Stimulated activated effector memory CD8-positive, alpha-beta T cell treated with anti-CD3 and anti-CD28 coated beads, Interleukin-12 subunit alpha, Interleukin-12 subunit beta, amount 100 ng/mL, for 72 hours (primary cell): ENCODE measurements around the gene RNF126.
"Not testable (repeated sequence)": the region's sequence is repeated elsewhere in the genome, so short reads cannot be mapped to it uniquely, and the experiment has no call there.

Experiments used
- ATAC-seq: fragments of 150-1000 bp; cut with Tn5 transposase; 2 replicates; pipeline ENCODE4 v1.10.0; 2021
- DNase-seq, 2 donors: peaks; one replicate each; pipeline ENCODE4 v3.0.0; 2021 to 2022; ENCODE audit warnings: low spot score in 2 of 2
- H3K27ac Mint-ChIP-seq: one replicate; pipeline ENCODE4 v1.8.0; 2022; ENCODE audit warnings: mild to moderate bottlenecking, mixed read lengths
- H3K36me3 Mint-ChIP-seq: one replicate; pipeline ENCODE4 v1.8.0; 2022; ENCODE audit warnings: mild to moderate bottlenecking, mixed read lengths
- H3K4me1 Mint-ChIP-seq: one replicate; pipeline ENCODE4 v1.8.0; 2022; ENCODE audit warnings: mixed read lengths
- H3K4me3 Mint-ChIP-seq: one replicate; pipeline ENCODE4 v1.8.0; 2022; ENCODE audit warnings: mild to moderate bottlenecking, mixed read lengths
- H3K9me3 Mint-ChIP-seq: one replicate; pipeline ENCODE4 v1.8.0; 2022; ENCODE audit warnings: mixed read lengths

The RNF126 gene

DNA sequence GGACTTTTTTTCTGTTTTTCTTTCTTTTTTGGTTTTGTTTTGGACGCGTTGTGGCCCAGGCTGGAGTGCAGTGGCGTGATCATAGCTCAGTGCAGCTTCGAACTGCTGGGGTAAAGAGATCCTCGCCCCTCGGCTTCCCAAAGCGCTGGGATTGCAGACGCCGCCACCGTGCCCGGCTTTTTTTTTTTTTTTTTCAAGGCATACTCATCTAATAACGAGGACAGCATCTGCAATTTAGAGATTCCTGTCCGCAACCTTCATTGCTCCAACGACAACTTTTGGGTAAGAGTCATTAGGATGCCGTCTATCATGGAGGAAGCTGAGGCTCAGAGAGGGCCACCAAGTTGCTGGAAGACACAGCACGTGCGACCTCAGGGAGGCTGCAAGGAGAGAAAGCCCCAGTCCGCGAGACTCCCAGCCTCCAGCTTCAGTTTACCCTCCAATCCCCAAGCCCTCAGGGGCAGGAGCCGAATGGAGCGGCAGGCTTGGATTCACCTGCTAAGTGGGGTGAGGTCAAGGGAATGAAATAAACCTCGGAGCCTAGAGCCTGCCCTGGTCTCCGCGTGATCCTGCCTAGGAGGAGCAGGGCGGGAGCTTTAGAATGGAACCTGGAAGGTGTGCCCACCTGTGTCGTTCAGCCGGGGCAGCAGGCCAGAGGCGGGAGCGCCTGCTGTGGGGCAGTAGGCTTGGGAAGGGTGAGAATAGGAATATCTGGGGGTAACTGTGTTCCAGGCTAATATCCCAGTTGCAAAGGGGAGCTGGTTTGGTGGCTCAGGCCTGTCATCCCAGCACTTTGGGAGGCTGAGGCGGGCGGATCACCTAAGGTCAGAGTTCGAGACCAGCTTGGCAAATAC, 29.0 kb downstream of the RNF126 start:
- DNase-seq (no peak), ATAC-seq (no peak)
- Mint-ChIP-seq H3K27ac (peak overlapping the region; percentile 94), H3K4me1 (peaks cover 36% of the 10 kb centered on the region), H3K36me3 (peaks cover 55% of the 10 kb centered on the region), H3K4me3 (peak overlapping the region; percentile 94), H3K9me3 (no peaks in the 10 kb centered on the region)

DNA sequence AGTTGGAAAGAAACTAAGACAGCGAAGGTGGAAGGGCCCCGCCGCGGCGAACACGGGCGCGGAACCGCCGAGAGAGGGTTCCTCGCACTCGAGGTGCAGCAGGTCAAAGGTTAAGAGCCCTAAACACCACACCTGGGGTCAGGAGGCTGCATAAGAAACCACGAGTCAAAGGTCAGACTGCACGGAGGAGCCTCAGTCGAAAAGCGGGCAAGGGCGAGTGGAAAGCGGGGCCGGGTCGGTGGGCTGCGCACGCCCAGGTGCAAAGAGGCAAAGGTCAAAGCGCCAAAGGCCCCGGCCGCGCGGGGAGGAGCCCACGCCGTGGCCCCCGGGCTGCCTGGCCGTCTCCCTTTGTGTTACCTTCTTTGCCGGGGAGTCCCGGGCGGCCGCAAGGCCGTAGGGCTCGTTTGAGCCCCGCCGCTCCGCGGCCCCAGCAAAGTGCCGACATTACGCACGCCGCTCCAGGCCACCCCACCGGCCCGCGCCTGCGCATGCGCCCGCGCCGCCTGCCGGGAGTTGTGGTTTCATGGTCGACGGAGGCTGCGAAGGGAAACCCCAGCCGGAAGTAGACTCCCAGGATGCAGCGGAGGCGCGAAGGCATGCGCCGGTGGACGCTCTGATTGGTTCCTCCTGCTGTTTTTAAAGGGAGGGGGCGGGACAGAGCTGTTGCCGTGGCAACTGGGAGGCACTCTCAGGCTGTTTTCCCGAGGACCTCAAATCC, 29.8 kb downstream of the RNF126 start, which contains the start of gene POLRMT:
POLRMT (minus strand) TSS at position 470 of the 718 bp plus-strand sequence; CDS start at position 445, 25 bp downstream.
- H3K27ac Mint-ChIP-seq = peak within 1 kb of the TSS; percentile 94
- DNase-seq = peak; percentile 87 to 99
- H3K36me3 Mint-ChIP-seq = peaks cover 62% of the 10 kb centered on the region
- H3K9me3 Mint-ChIP-seq = no peaks in the 10 kb centered on the region
- peaks cover 35% of the 10 kb centered on the region for H3K4me1 Mint-ChIP-seq
- ATAC-seq = peak; percentile 93
- peak within 1 kb of the TSS; percentile 94 for H3K4me3 Mint-ChIP-seq

DNA sequence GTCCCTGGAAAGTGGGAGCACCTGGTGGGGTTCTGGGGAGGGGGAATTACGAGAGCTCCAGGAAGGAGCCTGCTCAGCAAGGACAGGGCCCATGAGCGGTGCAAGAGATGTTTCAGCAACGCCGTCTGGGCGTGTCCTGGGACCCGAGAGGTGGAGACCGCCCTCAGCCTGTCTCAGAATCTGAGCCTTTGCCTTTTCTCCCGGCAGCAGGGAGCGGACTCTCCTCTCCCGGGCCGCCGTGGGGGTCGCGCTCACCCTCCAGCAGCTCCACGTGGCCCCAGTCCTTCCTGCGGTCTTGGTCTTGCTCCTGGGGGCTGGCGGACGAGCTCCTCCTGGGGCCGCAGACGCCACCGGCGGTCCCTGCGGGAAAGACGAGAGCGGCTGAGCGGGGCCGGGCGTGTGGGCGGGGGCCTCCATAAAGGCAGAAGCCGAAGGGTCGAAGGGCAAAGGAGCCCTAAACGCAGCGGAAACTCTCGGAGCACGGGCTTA, 30.4 kb downstream of the RNF126 start:
- Mint-ChIP-seq H3K27ac (peak overlapping the region; percentile 94), H3K36me3 (peaks cover 68% of the 10 kb centered on the region), H3K4me3 (peak overlapping the region; percentile 94), H3K9me3 (no peaks in the 10 kb centered on the region), H3K4me1 (peaks cover 35% of the 10 kb centered on the region)
- peak; percentile 69 for ATAC-seq
- DNase-seq = peak; percentile 46 to 80

DNA sequence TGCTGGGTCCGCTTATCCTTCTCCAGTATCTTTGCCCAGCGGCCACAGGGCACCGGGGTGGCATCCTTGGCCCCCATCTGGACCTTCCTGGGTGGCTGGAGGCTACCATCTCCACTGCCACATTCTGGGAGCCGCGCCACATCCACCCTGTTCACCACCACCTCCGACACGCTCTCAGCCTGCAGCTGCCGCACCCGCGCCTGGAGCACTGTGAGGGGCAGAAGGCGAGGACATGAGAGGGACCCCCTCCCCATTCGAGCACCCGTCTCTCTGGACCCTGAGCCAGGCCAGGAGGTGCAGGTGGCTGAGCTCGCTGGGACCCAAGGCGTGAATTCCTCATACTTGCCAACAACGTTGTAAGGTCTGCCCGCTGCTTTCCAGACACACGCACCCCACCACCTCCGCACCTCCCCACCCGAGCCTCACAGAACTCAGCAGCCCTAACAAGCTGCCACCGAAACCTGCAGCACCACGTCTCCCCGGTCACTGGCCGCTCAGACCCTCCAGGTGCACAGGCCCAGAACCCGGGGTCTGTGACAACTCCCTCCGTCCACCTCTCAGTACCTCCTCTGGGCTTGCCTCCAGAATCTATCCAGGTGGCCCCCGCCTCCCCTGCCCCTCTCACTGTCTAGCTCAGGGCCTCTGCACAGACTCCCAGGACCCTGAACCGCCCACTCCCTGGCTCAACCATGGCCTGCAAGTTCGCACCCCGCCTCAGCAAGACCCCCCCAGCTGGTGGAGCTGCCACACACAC, 32.9 kb downstream of the RNF126 start:
- Mint-ChIP-seq H3K4me1 (peaks cover 40% of the 10 kb centered on the region), H3K9me3 (no peaks in the 10 kb centered on the region), H3K27ac (peak overlapping the region; percentile 64), H3K4me3 (no peak overlapping the region), H3K36me3 (peaks cover 88% of the 10 kb centered on the region)
- ATAC-seq (no peak), DNase-seq (no peak)

DNA sequence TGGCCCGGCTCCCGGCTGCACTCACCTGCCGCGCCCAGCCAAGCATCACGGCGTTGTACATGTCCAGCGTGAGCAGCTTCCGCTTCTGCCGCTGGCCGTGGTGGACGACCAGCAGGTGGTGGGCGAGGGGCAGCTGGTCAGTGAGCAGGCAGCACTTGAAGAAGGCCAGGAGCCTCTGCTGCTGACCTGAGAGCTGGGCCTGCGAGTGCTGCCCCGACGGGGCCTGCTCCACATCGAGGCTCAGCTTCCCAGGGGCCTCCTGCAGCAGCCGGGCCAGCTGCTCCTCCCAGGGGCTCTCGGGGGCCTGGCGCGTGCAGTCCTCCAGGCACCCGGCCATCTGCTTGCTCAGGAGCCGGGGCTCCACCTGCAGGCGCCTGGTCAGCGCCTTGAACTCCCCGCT, 33.5 kb downstream of the RNF126 start:
- H3K27ac Mint-ChIP-seq, ATAC-seq, H3K9me3 Mint-ChIP-seq, H3K4me3 Mint-ChIP-seq, DNase-seq: not testable (repeated sequence)
- H3K36me3 Mint-ChIP-seq = peaks cover 90% of the 10 kb centered on the region
- H3K4me1 Mint-ChIP-seq = peaks cover 40% of the 10 kb centered on the region

DNA sequence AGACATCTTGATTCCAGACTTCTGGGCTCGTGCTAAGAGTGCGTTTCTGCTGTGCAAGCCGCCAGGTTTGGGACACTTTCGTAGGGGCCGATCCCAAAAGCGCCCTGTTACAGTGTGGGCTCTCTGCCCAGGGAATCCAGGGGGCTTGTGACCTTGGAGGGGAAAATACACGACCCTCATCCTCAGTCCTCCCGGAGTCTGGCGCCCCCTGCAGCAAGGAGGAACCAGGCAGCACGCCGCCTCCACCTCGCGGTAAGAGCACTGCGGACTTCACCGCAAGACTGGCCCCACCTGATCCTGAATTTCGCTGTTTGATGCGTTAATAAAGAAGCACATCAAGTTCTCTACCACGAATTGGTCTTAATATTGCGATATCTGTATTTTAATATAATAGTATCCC, 34.8 kb downstream of the RNF126 start:
- peaks cover 28% of the 10 kb centered on the region for H3K4me1 Mint-ChIP-seq
- no peaks in the 10 kb centered on the region for H3K9me3 Mint-ChIP-seq
- peaks cover 79% of the 10 kb centered on the region for H3K36me3 Mint-ChIP-seq
- no peak overlapping the region for H3K4me3 Mint-ChIP-seq
- DNase-seq (no peak), ATAC-seq (no peak)
- no peak overlapping the region for H3K27ac Mint-ChIP-seq

DNA sequence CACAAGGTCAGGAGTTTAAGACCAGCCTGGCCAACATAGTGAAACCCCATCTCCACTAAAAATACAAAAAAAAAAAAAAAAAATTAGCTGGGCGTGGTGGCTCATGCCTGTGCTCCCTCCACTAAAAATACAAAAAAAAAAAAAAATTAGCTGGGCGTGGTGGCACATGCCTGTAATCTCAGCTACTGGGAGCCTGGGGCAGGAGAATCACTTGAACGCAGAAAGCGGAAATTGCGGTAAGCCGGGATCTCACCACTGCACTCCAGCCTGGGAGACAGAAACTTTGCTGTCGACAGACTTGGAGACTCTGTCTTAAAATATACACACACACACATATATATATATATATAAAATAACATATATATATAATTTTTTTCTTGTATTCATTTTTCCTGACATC, 36.4 kb downstream of the RNF126 start:
- H3K27ac Mint-ChIP-seq, H3K9me3 Mint-ChIP-seq, ATAC-seq, H3K4me3 Mint-ChIP-seq, DNase-seq: not testable (repeated sequence)
- peaks cover 17% of the 10 kb centered on the region for H3K4me1 Mint-ChIP-seq
- peaks cover 63% of the 10 kb centered on the region for H3K36me3 Mint-ChIP-seq

DNA sequence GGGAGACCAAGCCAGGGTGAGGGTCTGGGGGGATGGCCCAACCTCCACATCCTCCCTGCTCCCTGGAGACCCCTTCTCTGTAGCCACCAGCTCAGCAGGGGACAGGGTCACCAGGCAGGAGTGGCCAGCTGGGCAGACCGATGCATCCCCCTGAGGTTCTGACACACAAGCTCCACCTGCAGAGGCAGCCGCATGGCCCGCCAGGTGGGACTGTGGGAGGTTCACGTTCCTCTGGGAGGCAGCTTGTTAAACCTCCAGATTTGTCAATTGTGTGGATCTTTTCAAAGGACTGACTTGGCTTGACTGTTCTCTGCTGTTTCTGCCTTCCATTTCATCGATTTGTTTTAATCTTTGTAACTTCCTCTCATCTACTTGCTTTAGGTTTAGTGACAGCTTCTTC, 37.8 kb downstream of the RNF126 start:
- Mint-ChIP-seq H3K4me3 (no peak overlapping the region), H3K9me3 (no peaks in the 10 kb centered on the region), H3K4me1 (peaks cover 10% of the 10 kb centered on the region), H3K27ac (no peak overlapping the region), H3K36me3 (peaks cover 50% of the 10 kb centered on the region)
- ATAC-seq (no peak), DNase-seq (no peak)

DNA sequence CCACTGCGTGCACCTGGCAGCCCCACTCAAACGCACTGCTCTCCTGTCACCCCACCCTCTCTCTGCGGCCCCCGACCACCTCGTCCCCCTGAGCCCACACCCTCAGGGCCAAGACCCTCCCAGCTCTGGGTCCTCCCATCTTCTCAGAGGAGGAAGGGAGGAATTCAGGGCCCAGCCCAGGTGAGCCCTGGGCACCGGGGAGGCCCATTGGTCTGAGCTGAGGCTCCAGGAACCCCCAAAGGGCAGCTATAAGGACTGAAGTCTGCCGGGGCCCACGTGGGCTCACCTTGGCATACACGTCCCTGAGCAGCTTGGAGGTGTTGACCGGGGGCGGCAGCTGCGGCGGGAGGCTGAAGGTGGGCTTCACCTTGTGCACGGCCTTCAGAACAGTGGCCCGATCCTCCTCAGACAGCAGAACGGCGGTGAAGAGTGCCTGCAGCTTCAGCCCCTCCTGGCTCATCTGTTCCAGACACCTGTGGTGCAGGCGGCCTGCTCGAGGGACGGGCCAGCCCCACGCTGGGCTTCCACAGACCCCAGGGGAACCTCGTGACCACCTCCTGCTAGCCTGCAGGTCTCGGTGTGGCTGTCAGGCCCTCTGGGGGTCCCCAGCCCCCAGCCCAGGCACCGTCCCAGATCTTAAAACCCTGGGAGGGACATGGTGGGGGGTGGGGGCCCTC, 38.4 kb downstream of the RNF126 start:
- H3K27ac Mint-ChIP-seq = no peak overlapping the region
- H3K9me3 Mint-ChIP-seq = no peaks in the 10 kb centered on the region

DNA sequence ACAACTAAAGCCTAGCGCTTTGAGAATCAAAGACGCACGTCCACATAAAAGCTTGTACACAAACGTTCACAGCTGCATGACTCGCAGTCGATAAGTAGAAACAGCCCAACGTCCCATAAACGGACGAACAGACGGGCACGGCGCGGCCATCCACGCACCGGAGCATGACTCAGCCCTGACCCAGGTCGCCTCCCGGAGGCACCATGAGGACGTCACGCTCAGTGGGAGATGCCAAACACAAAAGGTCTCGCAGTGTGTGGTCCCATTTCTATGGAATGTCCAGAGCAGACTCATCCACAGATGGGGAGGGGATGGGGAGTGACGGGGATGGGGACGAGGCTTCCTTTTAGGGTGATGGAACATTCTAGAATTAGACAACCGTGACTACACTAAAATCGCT, 39.0 kb downstream of the RNF126 start:
- Mint-ChIP-seq H3K9me3 (no peaks in the 10 kb centered on the region), H3K4me3 (no peak overlapping the region), H3K27ac (no peak overlapping the region), H3K36me3 (peaks cover 48% of the 10 kb centered on the region), H3K4me1 (peaks cover 5% of the 10 kb centered on the region)
- ATAC-seq (no peak), DNase-seq (no peak)

More for the DNA sequence above, 38.4 kb downstream of the RNF126 start:
- Mint-ChIP-seq H3K36me3 (peaks cover 50% of the 10 kb centered on the region), H3K4me3 (no peak overlapping the region), H3K4me1 (peaks cover 5% of the 10 kb centered on the region)
- ATAC-seq = no peak
- DNase-seq = no peak

DNA sequence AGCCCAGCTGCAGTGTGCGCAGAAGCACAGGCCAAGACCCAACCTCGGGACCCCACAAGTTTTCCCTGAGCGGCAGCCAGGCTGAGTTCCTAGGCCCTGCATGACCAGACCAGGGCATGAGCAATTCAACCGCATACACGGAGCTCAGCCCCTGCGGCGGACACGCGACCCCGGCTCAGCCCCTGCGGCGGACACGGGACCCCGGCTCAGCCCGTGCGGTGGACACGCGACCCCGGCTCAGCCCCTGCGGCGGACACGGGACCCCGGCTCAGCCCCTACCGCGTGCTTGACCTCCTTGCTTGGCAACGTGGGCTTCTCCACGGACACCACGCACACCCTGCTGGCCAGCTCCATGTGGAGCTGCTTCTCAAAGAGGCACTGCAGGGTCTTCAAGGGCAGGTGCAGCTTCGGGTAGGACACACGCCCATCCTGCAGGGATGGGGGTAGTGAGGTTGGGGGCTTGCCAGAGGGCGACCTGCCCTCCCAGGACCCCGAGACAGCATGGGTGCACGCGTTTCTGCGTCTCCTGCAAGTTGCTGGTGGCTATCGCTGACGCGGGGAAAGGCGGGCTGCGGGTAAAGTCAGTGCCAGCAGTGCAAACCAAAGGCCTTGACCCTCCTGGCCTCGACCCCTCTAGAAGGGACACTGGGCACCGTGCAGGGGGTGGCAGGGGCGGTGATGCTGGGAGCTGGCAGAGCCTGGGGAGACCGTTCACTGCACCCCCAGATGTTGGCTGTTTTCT, 39.7 kb downstream of the RNF126 start:
- Mint-ChIP-seq H3K36me3 (peaks cover 48% of the 10 kb centered on the region), H3K4me1 (peaks cover 5% of the 10 kb centered on the region), H3K27ac (no peak overlapping the region), H3K9me3 (no peaks in the 10 kb centered on the region), H3K4me3 (no peak overlapping the region)
- no peak for ATAC-seq
- DNase-seq = no peak

DNA sequence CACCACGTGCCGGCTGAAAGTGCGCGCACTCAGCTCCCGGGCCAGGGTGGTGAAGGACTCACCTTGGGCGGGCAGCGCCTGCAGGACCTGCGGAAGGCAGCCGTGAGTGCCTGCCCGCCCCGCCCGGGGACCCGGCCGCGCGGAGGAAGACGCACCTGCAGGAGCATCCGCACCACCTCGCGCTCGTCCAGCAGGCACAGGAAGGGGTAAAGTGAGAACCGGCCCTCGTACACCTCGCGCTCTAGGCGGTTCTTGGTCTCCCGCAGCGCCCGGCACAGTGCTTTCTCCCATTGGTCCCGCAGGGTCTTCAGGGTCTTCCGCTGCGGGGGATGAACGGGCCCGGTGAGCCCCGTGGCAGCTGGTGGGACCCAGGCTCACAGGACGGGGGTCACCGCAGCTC, 40.3 kb downstream of the RNF126 start:
- H3K4me1 Mint-ChIP-seq = peaks cover 5% of the 10 kb centered on the region
- DNase-seq = no peak
- peaks cover 45% of the 10 kb centered on the region for H3K36me3 Mint-ChIP-seq
- no peak overlapping the region for H3K27ac Mint-ChIP-seq
- no peak overlapping the region for H3K4me3 Mint-ChIP-seq
- no peak for ATAC-seq
- no peaks in the 10 kb centered on the region for H3K9me3 Mint-ChIP-seq

DNA sequence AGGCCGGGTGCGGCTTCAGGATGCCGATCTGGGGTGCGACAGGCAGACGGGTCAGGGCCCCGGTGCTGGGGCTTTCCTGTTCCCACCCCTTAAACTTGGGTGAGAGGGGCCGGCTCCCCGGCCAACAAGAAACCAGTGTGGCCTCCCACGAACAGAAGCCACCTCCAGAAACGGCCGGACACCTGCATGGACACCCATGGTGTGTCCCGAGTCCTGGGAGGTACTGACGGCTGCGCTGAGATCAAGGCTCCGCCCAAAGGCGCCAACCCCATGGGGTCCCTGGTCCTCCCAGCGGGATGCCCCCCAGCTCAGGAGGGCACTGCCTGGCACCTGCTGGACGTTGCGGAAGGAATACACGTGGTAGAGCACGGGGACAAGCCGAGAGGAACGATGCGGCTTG, 41.2 kb downstream of the RNF126 start:
- no peak for DNase-seq
- no peak overlapping the region for H3K27ac Mint-ChIP-seq
- no peak for ATAC-seq
- H3K36me3 Mint-ChIP-seq = peaks cover 45% of the 10 kb centered on the region
- H3K4me1 Mint-ChIP-seq = peaks cover 5% of the 10 kb centered on the region
- H3K9me3 Mint-ChIP-seq = no peaks in the 10 kb centered on the region
- H3K4me3 Mint-ChIP-seq = no peak overlapping the region

DNA sequence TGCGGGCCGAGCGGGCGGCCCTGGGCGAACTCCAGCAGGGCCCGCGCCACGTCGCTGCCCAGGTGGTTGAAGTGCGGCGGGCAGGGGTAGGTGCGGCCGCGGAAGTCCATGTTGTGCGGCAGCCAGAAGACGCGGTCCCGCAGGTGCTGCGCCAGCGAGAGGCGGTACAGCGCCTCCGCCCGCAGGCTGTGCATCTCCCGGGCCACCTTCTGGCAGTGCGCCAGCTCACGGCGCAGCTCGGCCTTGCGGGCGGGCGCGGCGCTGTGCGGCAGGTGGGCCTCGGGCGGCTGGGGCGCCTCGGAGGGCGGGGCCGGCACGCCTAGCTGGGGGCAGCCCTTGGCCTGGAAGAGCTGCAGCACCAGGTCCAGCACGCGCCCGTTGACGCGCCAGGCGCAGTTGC, 41.8 kb downstream of the RNF126 start:
- not testable (repeated sequence) for H3K4me1 Mint-ChIP-seq, H3K27ac Mint-ChIP-seq, DNase-seq, H3K4me3 Mint-ChIP-seq, H3K9me3 Mint-ChIP-seq, ATAC-seq
- peaks cover 39% of the 10 kb centered on the region for H3K36me3 Mint-ChIP-seq
